Cardiac muscle cell (in vitro differentiated cells and primary cell): ENCODE measurements around the gene AATK. TPM values are rescaled to one million over a fixed set of nuclear protein-coding genes. Genes with fewer than 3 reads are reported as not detected.

Experiments
- DNase-seq, 2 donors: peaks; one replicate each; pipeline versions ENCODE4 v3.0.0 to v3.0.0-alpha.2; 2010 to 2017; ENCODE audit warnings: low read depth in 1 of 2, low spot score in 1 of 2
- H3K27ac ChIP-seq: fragments of 200-600 bp; sonication (generic); 2 replicates; pipeline ENCODE4 v1.5.1; 2016
- H3K27me3 ChIP-seq: fragments of 200-600 bp; sonication (generic); 2 replicates; pipeline ENCODE4 v1.6.0; 2016; ENCODE audit warnings: control low read depth
- H3K36me3 ChIP-seq: fragments of 200-600 bp; sonication (generic); 2 replicates; pipeline ENCODE4 v1.5.1; 2016; ENCODE audit warnings: control low read depth
- H3K4me1 ChIP-seq: fragments of 200-600 bp; sonication (generic); 2 replicates; pipeline ENCODE4 v1.8.1; 2017; ENCODE audit warnings: low read depth, mild to moderate bottlenecking, mixed run types
- H3K4me3 ChIP-seq: fragments of 200-600 bp; sonication (generic); 2 replicates; pipeline ENCODE4 v1.5.1; 2016; ENCODE audit warnings: mild to moderate bottlenecking
- H3K9me3 ChIP-seq: fragments of 200-600 bp; sonication (generic); 2 replicates; pipeline ENCODE4 v1.5.1; 2017; ENCODE audit warnings: low read depth, mild to moderate bottlenecking, control low read depth
- polyA plus RNA-seq: library from polyadenylated mRNA; unstranded; fragments of >200 nt; fragmentation: Nextera tagmentation; extraction: Ambion mirVana; gene quantifications from 2 replicates; pipeline ENCODE4 v1.2.1, GENCODE V29; 2016
- total RNA-seq: library from RNA; depleted of rRNA; stranded (reverse); fragments of >200 nt; gene quantifications from 2 replicates; pipeline ENCODE4 v1.2.3, GENCODE V29; 2016
- TF ChIP-seq, protein P1 (sequence below): IDR thresholded peaks from 2 replicates; pipeline ENCODE4 v1.5.1; 2012; ENCODE audit warnings: low read depth, mild to moderate bottlenecking, low read length

The AATK gene, protein sequence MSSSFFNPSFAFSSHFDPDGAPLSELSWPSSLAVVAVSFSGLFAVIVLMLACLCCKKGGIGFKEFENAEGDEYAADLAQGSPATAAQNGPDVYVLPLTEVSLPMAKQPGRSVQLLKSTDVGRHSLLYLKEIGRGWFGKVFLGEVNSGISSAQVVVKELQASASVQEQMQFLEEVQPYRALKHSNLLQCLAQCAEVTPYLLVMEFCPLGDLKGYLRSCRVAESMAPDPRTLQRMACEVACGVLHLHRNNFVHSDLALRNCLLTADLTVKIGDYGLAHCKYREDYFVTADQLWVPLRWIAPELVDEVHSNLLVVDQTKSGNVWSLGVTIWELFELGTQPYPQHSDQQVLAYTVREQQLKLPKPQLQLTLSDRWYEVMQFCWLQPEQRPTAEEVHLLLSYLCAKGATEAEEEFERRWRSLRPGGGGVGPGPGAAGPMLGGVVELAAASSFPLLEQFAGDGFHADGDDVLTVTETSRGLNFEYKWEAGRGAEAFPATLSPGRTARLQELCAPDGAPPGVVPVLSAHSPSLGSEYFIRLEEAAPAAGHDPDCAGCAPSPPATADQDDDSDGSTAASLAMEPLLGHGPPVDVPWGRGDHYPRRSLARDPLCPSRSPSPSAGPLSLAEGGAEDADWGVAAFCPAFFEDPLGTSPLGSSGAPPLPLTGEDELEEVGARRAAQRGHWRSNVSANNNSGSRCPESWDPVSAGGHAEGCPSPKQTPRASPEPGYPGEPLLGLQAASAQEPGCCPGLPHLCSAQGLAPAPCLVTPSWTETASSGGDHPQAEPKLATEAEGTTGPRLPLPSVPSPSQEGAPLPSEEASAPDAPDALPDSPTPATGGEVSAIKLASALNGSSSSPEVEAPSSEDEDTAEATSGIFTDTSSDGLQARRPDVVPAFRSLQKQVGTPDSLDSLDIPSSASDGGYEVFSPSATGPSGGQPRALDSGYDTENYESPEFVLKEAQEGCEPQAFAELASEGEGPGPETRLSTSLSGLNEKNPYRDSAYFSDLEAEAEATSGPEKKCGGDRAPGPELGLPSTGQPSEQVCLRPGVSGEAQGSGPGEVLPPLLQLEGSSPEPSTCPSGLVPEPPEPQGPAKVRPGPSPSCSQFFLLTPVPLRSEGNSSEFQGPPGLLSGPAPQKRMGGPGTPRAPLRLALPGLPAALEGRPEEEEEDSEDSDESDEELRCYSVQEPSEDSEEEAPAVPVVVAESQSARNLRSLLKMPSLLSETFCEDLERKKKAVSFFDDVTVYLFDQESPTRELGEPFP (N-terminal part only)
- 13.8 and 21.9 TPM in 2 replicates for total RNA-seq
- polyA plus RNA-seq = 8.0 and 17.1 TPM in 2 replicates

DNA sequence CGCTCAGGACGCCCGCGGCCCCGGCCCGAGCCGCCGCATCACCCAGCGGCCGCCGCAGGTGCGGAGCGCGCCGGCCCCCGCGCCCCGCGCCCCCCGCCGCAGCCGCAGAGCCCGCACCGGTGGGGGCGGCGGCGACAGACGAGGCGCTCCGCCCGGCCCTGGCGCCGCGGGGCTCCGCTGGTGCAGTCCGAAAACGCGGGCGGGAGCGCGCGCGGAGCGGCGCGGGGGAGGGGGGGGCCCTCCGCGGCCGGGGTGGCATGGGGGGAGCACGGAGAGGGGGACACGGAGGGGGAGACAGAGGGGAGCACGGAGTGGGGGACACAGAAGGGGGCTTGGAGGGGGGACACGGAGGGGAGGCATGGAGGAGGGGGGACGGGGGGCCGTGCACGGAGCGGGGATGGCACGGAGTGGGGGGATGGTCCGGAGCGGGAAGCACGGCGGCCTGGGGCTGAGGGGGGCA is at the start of gene AATK:
AATK (minus strand) TSS at position 189 of the 460 bp plus-strand sequence. CDS start 229 bp downstream, outside the sequence.
- TF ChIP-seq, protein P1, sequence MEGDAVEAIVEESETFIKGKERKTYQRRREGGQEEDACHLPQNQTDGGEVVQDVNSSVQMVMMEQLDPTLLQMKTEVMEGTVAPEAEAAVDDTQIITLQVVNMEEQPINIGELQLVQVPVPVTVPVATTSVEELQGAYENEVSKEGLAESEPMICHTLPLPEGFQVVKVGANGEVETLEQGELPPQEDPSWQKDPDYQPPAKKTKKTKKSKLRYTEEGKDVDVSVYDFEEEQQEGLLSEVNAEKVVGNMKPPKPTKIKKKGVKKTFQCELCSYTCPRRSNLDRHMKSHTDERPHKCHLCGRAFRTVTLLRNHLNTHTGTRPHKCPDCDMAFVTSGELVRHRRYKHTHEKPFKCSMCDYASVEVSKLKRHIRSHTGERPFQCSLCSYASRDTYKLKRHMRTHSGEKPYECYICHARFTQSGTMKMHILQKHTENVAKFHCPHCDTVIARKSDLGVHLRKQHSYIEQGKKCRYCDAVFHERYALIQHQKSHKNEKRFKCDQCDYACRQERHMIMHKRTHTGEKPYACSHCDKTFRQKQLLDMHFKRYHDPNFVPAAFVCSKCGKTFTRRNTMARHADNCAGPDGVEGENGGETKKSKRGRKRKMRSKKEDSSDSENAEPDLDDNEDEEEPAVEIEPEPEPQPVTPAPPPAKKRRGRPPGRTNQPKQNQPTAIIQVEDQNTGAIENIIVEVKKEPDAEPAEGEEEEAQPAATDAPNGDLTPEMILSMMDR = no peak

GRCh38 chr17:81213978-81214377 is 48.0 kb upstream of the AATK start:
- TF ChIP-seq, protein P1 = no peak
- Histone ChIP-seq H3K4me3 (no peak overlapping the region), H3K36me3 (no peaks in the 10 kb centered on the region), H3K4me1 (no peaks in the 10 kb centered on the region), H3K9me3 (no peaks in the 10 kb centered on the region), H3K27ac (no peak overlapping the region), H3K27me3 (no peaks in the 10 kb centered on the region)
- no peak for DNase-seq

More for the DNA sequence above, at the start of gene AATK:
- peak within 1 kb of the TSS; percentile 63 for H3K27ac ChIP-seq
- H3K4me1 ChIP-seq = peaks cover 10% of the 10 kb centered on the region
- H3K9me3 ChIP-seq = no peaks in the 10 kb centered on the region
- peak within 1 kb of the TSS; percentile 32 for H3K4me3 ChIP-seq
- H3K36me3 ChIP-seq = no peaks in the 10 kb centered on the region
- H3K27me3 ChIP-seq = no peaks in the 10 kb centered on the region
- no peak for DNase-seq

GRCh38 chr17:81212365-81212764 is 46.3 kb upstream of the AATK start:
- Histone ChIP-seq H3K4me3 (no peak overlapping the region), H3K27ac (no peak overlapping the region), H3K36me3 (no peaks in the 10 kb centered on the region), H3K4me1 (no peaks in the 10 kb centered on the region), H3K27me3 (no peaks in the 10 kb centered on the region), H3K9me3 (no peaks in the 10 kb centered on the region)
- DNase-seq = no peak
- TF ChIP-seq, protein P1 = no peak

- H3K27me3 ChIP-seq = no peaks in the 10 kb centered on the region
- H3K4me1 ChIP-seq = no peaks in the 10 kb centered on the region
- TF ChIP-seq, protein P1 = no peak
- no peak overlapping the region for H3K27ac ChIP-seq
- H3K9me3 ChIP-seq = no peaks in the 10 kb centered on the region
- no peaks in the 10 kb centered on the region for H3K36me3 ChIP-seq
- no peak for DNase-seq
- H3K4me3 ChIP-seq = no peak overlapping the region
Measured at GRCh38 chr17:81210868-81211267, 44.8 kb upstream of the AATK start.

DNA sequence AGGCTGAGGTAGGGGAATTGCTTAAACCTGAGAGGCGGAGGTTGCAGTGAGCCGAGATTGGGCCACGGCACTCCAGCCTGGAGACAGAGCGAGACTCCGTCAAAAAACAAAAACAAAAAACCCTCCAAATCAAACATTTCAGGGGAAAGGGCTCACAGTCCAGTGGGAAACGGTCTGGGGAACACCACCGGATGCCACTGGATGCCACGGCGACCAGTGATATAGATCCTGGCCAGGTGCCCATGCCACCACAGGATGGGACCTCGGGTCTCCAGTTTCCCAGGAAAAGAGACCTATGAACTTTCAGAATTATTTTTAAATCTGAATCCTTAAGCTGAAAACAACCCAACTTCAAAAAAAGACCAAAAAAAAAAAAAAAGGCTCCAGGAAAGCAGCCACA is 44.4 kb upstream of the AATK start:
- H3K9me3 ChIP-seq = no peaks in the 10 kb centered on the region
- no peak for DNase-seq
- no peaks in the 10 kb centered on the region for H3K27me3 ChIP-seq
- H3K4me1 ChIP-seq = no peaks in the 10 kb centered on the region
- no peaks in the 10 kb centered on the region for H3K36me3 ChIP-seq
- no peak overlapping the region for H3K27ac ChIP-seq
- no peak overlapping the region for H3K4me3 ChIP-seq
- TF ChIP-seq, protein P1 = no peak
